Psoas muscle (tissue), 8 donors: Measurements from ENCODE around the gene PRR14. TPM values are rescaled to one million over a fixed set of nuclear protein-coding genes. Genes with fewer than 3 reads are reported as not detected.

ENCODE experiments used
- ATAC-seq, 4 donors: fragments of 200-7000 bp; cut with Tn5 transposase; one replicate each; pipeline ENCODE4 v1.9.1; 2020; ENCODE audit warnings: moderate library complexity in 3 of 4, mild to moderate bottlenecking in 2 of 4
- DNase-seq, 2 donors: peaks; one replicate each; pipeline ENCODE4 v3.0.0-alpha.2; 2020
- H3K27ac ChIP-seq: fragments of 200-600 bp; one replicate; pipeline ENCODE4 v1.8.0; 2022
- H3K27me3 ChIP-seq, 3 donors: fragments of 200-600 bp in 1 of 3; one replicate each; pipeline versions ENCODE4 v1.6.1 to v1.8.0; 2013 to 2022; ENCODE audit warnings: low read length in 2 of 3, mild to moderate bottlenecking in 2 of 3, moderate library complexity in 1 of 3; ENCODE audit not compliant: insufficient read depth in 3 of 3
- H3K36me3 ChIP-seq, 2 donors: fragments of 200-600 bp in 1 of 2; one replicate each; pipeline versions ENCODE4 v1.6.1 to v1.8.0; 2013 to 2022; ENCODE audit warnings: low read depth in 1 of 2, mild to moderate bottlenecking in 1 of 2, moderate library complexity in 1 of 2; ENCODE audit not compliant: insufficient read depth in 1 of 2
- H3K4me1 ChIP-seq: fragments of 200-600 bp; one replicate; pipeline ENCODE4 v1.8.0; 2022
- H3K4me3 ChIP-seq: fragments of 200-600 bp; one replicate; pipeline ENCODE4 v1.8.0; 2022; ENCODE audit warnings: mild to moderate bottlenecking
- H3K9me3 ChIP-seq: fragments of 200-600 bp; one replicate; pipeline ENCODE4 v1.8.0; 2022
- WGBS, 3 donors: extraction: QIAGEN DNeasy Blood & Tissue Kit; methylation state at CpG; one replicate each; pipeline versions ENCODE4 v1.1.6 to v1.1.7; 2013; 5-methylcytosine and 5-hydroxymethylcytosine counted together
- intact Hi-C, 2 donors: fragments of 100-400 bp; cut with DNase I; formaldehyde crosslinking; loops; one replicate each; pipeline versions ENCODE4 v1.11.0 to v1.14.2; 2022
- polyA plus RNA-seq, 3 donors: library from polyadenylated mRNA; stranded (reverse); fragments of 200-250 nt; gene quantifications; one replicate each; pipeline ENCODE4 v1.2.3, GENCODE V29; 2013
- total RNA-seq, 4 donors: library from RNA; stranded (reverse); fragmentation: NEBNext Ultra II Directional in 2 of 4; extraction: Animal tissue kit (Norgen Biotek cat#: 25700) in 2 of 4; gene quantifications; one replicate each; pipeline versions ENCODE4 v1.2.1 to v1.2.4, GENCODE V29; 2021 to 2023
- TF ChIP-seq, protein P1 (sequence below): fragments of 200-600 bp; IDR thresholded peaks from one replicate; pipeline ENCODE4 v1.8.0; 2022; ENCODE audit warnings: antibody characterized with exemption
- donor health status: healthy with polysubstance abuse.
- donor health status: DM: no; HTN: no; CAD: no; lungs with moderate emphysema.
- donor health status: Bipolar disorder and iron deficiency.
- donor health status: healthy.
- donor health status: DM: yes; HTN: yes; CAD: no.
- donor health status: DM: no; HTN: no; CAD: no.
- donor health status: DM: no; HTN: no; CAD: no.
- donor health status: DM: yes; HTN: yes; CAD: no.

The PRR14 gene
- total and polyA plus RNA-seq, 7 donors = 13.4 to 26.8 (median 23.8) TPM

DNA sequence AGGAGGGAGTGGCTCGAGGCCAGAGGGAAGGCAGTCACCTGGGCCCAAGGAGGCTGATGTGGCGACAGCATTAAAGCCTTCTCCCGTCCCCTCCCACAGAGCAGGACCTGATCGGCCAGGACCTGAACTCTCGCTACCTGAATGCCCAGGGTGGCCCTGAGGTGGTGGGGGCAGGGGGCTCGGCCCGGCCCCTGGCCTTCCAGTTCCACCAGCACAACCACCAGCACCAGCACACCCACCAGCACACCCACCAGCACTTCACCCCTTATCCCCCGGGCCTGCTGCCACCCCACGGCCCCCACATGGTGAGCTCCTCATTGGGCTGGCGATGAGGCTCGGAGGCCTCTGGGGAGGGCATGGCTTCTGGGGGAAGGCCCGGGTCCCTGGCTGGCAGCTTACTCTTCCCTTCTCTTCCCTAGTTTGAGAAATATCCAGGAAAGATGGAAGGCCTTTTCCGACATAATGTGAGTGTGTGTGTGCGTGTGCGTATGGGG, 13.9 kb downstream of the PRR14 start:
- 84 to 93% (median 90%) methylated on average over 12 to 15 of the region's 15 CpGs for WGBS, 3 donors
- ATAC-seq = no peak
- Histone ChIP-seq H3K4me3 (no peak overlapping the region), H3K27ac (no peak overlapping the region), H3K9me3 (no peaks in the 10 kb centered on the region), H3K4me1 (peaks cover 39% of the 10 kb centered on the region), H3K27me3 (no peaks in the 10 kb centered on the region), H3K36me3 (peaks cover 26 to 92% of the 10 kb centered on the region in 2 donors)
- intact Hi-C loops = loop anchor here in 1 of 2 donors (5.0 kb wide), 1 partner anchor 33 kb away; the partner anchor contains the start of gene SRCAP
- TF ChIP-seq, protein P1, sequence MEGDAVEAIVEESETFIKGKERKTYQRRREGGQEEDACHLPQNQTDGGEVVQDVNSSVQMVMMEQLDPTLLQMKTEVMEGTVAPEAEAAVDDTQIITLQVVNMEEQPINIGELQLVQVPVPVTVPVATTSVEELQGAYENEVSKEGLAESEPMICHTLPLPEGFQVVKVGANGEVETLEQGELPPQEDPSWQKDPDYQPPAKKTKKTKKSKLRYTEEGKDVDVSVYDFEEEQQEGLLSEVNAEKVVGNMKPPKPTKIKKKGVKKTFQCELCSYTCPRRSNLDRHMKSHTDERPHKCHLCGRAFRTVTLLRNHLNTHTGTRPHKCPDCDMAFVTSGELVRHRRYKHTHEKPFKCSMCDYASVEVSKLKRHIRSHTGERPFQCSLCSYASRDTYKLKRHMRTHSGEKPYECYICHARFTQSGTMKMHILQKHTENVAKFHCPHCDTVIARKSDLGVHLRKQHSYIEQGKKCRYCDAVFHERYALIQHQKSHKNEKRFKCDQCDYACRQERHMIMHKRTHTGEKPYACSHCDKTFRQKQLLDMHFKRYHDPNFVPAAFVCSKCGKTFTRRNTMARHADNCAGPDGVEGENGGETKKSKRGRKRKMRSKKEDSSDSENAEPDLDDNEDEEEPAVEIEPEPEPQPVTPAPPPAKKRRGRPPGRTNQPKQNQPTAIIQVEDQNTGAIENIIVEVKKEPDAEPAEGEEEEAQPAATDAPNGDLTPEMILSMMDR = no peak
- no peak for DNase-seq

DNA sequence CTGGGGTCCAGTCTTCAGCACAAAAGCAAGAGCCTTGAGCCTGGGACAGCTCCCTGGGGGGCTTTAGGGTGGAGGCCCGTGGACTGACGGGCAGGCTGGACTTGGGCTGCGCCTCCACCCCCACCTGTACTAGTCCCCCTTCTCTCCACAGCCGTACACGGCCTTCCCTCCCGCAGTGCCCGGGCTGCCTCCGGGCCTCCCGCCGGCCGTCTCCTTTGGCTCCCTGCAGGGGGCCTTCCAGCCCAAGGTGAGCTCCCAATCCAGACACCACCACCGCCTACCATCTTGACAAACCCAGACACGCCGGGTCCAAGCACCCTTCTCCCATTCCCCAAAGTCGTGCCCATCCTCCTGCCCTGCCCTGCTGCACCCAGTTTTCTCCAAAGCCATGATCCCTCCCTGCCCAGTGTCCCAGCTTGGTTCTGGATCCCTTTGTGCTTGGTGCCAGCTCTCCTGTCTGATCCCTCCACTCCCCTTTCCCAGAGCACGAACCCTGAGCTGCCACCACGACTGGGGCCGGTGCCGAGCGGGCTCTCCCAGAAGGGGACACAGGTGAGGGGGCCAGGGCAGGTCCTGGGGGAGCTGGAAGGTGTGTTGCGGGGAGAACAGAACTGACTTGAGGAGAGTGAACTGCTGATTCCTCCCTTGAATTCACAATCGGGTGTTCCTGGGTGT, 14.5 kb downstream of the PRR14 start:
- H3K4me3 ChIP-seq = no peak overlapping the region
- no peaks in the 10 kb centered on the region for H3K27me3 ChIP-seq
- H3K36me3 ChIP-seq = peaks cover 31 to 97% of the 10 kb centered on the region in 2 donors
- H3K9me3 ChIP-seq = no peaks in the 10 kb centered on the region
- TF ChIP-seq, protein P1 = no peak
- 84 to 86% (median 86%) methylated on average over 22 of the region's 22 CpGs for WGBS, 3 donors
- H3K4me1 ChIP-seq = peaks cover 34% of the 10 kb centered on the region
- DNase-seq (no peak), ATAC-seq (no peak)
- intact Hi-C loops = no loop called here
- no peak overlapping the region for H3K27ac ChIP-seq

DNA sequence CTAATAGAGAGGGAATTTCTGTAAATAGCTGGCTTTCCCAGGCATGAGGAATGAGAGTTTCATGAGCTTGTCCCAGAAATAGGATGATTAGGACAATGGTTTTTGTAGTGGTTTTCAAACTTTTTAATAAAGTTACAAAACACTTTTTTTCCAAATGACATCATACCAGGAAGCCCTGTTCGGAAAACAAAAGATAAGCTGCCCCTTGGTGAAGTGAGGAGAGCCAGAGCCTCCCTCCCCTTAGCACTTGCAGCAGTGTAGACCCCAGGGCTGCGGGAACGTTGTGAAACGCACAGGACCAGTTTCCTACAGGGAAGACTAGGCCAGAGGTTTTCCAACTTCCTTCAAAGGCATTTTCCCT, 15.1 kb downstream of the PRR14 start:
- intact Hi-C loops = no loop called here

DNA sequence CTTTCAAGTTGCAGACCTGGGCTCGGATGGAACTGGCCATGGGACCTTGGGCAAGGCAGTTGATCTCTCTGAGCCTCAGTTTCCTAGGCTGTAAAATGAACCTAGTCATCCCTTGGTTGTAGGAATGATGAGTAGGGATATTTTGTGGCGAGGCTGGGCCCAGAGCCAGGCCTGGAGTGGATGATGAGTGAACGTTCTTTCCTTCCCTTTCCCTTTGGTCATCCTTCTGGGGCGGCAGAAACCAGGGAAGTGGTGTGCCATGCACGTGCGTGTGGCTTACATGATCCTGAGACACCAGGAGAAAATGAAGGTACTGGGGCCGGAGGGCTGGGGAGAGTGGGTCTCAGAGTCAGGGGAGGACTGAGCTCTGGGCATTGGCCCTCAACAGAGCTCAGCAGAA, 15.9 kb downstream of the PRR14 start:
- no peak overlapping the region for H3K4me3 ChIP-seq
- DNase-seq (no peak), ATAC-seq (no peak)
- 76 to 86% (median 78%) methylated on average over 7 of the region's 7 CpGs for WGBS, 3 donors
- no peaks in the 10 kb centered on the region for H3K9me3 ChIP-seq
- H3K36me3 ChIP-seq = peaks cover 31 to 92% of the 10 kb centered on the region in 2 donors
- H3K27me3 ChIP-seq = no peaks in the 10 kb centered on the region
- TF ChIP-seq, protein P1 = no peak
- intact Hi-C loops = no loop called here
- H3K27ac ChIP-seq = peak overlapping the region; percentile 30
- H3K4me1 ChIP-seq = peaks cover 20% of the 10 kb centered on the region

More for the DNA sequence above, 15.1 kb downstream of the PRR14 start:
- Histone ChIP-seq H3K9me3 (no peaks in the 10 kb centered on the region), H3K27ac (no peak overlapping the region), H3K27me3 (no peaks in the 10 kb centered on the region), H3K4me3 (no peak overlapping the region), H3K36me3 (peaks cover 31 to 97% of the 10 kb centered on the region in 2 donors), H3K4me1 (peaks cover 29% of the 10 kb centered on the region)
- TF ChIP-seq, protein P1 = no peak
- 79 to 81% (median 80%) methylated on average over 4 of the region's 4 CpGs for WGBS, 3 donors
- no peak for DNase-seq
- no peak for ATAC-seq
